ENCODE measurements around the gene GPER1.

DNA sequence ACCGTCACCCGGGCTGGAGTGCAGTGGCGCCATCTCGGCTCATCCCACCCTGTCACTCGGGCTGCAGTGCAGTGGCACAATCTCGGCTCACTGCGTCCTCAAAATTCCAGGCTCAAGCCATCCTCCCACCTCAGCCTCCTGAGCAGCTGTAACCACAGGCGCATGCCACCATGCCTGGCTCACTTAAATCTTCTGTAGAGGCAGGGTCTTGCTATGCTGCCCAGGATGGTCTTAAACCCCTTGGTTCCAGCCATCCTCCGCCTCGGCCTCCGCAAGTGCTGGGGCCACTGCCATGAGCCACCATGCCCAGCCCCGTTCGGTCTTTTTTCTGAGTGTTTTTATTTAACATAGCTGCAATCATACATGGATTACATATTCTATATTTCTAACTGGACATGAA lies 41.5 kb downstream of the GPER1 start:
- TF ChIP-seq, protein P1, sequence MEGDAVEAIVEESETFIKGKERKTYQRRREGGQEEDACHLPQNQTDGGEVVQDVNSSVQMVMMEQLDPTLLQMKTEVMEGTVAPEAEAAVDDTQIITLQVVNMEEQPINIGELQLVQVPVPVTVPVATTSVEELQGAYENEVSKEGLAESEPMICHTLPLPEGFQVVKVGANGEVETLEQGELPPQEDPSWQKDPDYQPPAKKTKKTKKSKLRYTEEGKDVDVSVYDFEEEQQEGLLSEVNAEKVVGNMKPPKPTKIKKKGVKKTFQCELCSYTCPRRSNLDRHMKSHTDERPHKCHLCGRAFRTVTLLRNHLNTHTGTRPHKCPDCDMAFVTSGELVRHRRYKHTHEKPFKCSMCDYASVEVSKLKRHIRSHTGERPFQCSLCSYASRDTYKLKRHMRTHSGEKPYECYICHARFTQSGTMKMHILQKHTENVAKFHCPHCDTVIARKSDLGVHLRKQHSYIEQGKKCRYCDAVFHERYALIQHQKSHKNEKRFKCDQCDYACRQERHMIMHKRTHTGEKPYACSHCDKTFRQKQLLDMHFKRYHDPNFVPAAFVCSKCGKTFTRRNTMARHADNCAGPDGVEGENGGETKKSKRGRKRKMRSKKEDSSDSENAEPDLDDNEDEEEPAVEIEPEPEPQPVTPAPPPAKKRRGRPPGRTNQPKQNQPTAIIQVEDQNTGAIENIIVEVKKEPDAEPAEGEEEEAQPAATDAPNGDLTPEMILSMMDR (IDR thresholded peaks at IDR 0.05 in 2 of 3, conservative IDR thresholded peaks at IDR 0.05 in 1 of 3; ENCODE audit: borderline replicate concordance in 1 of 3, insufficient read depth in 1 of 3, low read depth in 2 of 3, low read length in 2 of 3): no peak
- no peak for TF ChIP-seq POLR2A (IDR thresholded peaks at IDR 0.05; ENCODE audit: borderline replicate concordance, extremely low read depth, insufficient read depth, insufficient read length)
